DMS153 (cell line): ENCODE results near the gene PIAS2.
A peak's percentile ranks its signal among the peaks of the same experiment; 100 is the strongest.
"Not testable (repeated sequence)": the region's sequence is repeated elsewhere in the genome, so short reads cannot be mapped to it uniquely, and the experiment has no call there.

Experiments
- DNase-seq: peaks from one replicate; lab custom pipeline; 2025; lab: John Stamatoyannopoulos, UW

Gene PIAS2

GRCh38 chr18:46899274-46899948 is 17.9 kb downstream of the PIAS2 start:
- no peak for DNase-seq

GRCh38 chr18:46894124-46894523 is 23.2 kb downstream of the PIAS2 start:
- no peak for DNase-seq

- no peak for DNase-seq
Observed at GRCh38 chr18:46893360-46893759, 23.9 kb downstream of the PIAS2 start.

GRCh38 chr18:46892842-46893241 is 24.5 kb downstream of the PIAS2 start:
- no peak for DNase-seq

- DNase-seq, result no peak
Observed at GRCh38 chr18:46891742-46892214, 25.5 kb downstream of the PIAS2 start.

- DNase-seq, result no peak
Observed at GRCh38 chr18:46888965-46889364, 28.3 kb downstream of the PIAS2 start.

- no peak for DNase-seq
Observed at GRCh38 chr18:46886893-46887292, 30.4 kb downstream of the PIAS2 start.

GRCh38 chr18:46883180-46883579 is 34.1 kb downstream of the PIAS2 start:
- DNase-seq, result no peak

GRCh38 chr18:46877329-46877987 is 39.8 kb downstream of the PIAS2 start:
- peak; percentile 41 for DNase-seq

- no peak for DNase-seq
Observed at GRCh38 chr18:46868169-46868921, 49.0 kb downstream of the PIAS2 start.

GRCh38 chr18:46867367-46868143 is 49.8 kb downstream of the PIAS2 start:
- no peak for DNase-seq

GRCh38 chr18:46866523-46866922 is 50.8 kb downstream of the PIAS2 start:
- DNase-seq, result no peak

GRCh38 chr18:46865245-46865644 is 52.1 kb downstream of the PIAS2 start:
- DNase-seq, result not testable (repeated sequence)

GRCh38 chr18:46859855-46860254 is 57.5 kb downstream of the PIAS2 start:
- no peak for DNase-seq

GRCh38 chr18:46858290-46858689 is 59.0 kb downstream of the PIAS2 start:
- DNase-seq, result no peak

- peak; percentile 8 for DNase-seq
Observed at GRCh38 chr18:46856973-46857372, 60.3 kb downstream of the PIAS2 start.

- DNase-seq, result no peak
Observed at GRCh38 chr18:46849007-46849406, 68.3 kb downstream of the PIAS2 start.

- no peak for DNase-seq
Observed at GRCh38 chr18:46843372-46843771, 73.9 kb downstream of the PIAS2 start.

- no peak for DNase-seq
Observed at GRCh38 chr18:46842583-46842982, 74.7 kb downstream of the PIAS2 start.

- DNase-seq, result no peak
Observed at GRCh38 chr18:46833899-46834298, 83.4 kb downstream of the PIAS2 start.

GRCh38 chr18:46832849-46833248 is 84.5 kb downstream of the PIAS2 start:
- peak; percentile 45 for DNase-seq

- DNase-seq, result not testable (repeated sequence)
Observed at GRCh38 chr18:46832422-46832821, 84.9 kb downstream of the PIAS2 start.
